Left renal cortex interstitium (tissue), 4 donors: ENCODE measurements around the gene ZNF524. TPM values are rescaled to one million over a fixed set of nuclear protein-coding genes. Genes with fewer than 3 reads are reported as not detected.
"Not testable (repeated sequence)": the region's sequence is repeated elsewhere in the genome, so short reads cannot be mapped to it uniquely, and the experiment has no call there.

Experiments
- DNase-seq, 4 donors: peaks; one replicate each; pipeline ENCODE4 v3.0.0-alpha.2; 2013; ENCODE audit warnings: low read depth in 4 of 4, low spot score in 2 of 4, missing footprints in 1 of 4
- polyA plus RNA-seq, 4 donors: library from polyadenylated mRNA; unstranded; fragments of 120-200 nt; gene quantifications; one replicate each; pipeline ENCODE4 v1.2.1, GENCODE V29; 2013; ENCODE audit not compliant: insufficient read length in 4 of 4

ZNF524 gene
- polyA plus RNA-seq: 10 to 100 TPM in 2 of 4 donors, 1 to 10 TPM in 2; 5.3 to 14.8 (median 10.9) TPM

GRCh38 chr19:55599842-55600661 lies at the start of gene ZNF524:
TSS of gene ZNF524 (plus strand) at chr19:55600288. CDS start at chr19:55602113, 1,825 bp downstream.
- DNase-seq: peak; percentile 91 to 100 (median 98)

- no peak for DNase-seq
Measured at GRCh38 chr19:55550321-55550650, 49.8 kb upstream of the ZNF524 start.

- no peak for DNase-seq
Measured at GRCh38 chr19:55552206-55552605, 47.9 kb upstream of the ZNF524 start.

- no peak for DNase-seq
Measured at GRCh38 chr19:55552620-55553019, 47.5 kb upstream of the ZNF524 start.

GRCh38 chr19:55553217-55554182 lies 46.6 kb upstream of the ZNF524 start:
- no peak for DNase-seq

GRCh38 chr19:55554302-55554701 lies 45.8 kb upstream of the ZNF524 start:
- no peak for DNase-seq

- no peak for DNase-seq
Measured at GRCh38 chr19:55554741-55555152, 45.3 kb upstream of the ZNF524 start.

GRCh38 chr19:55559684-55560083 lies 40.4 kb upstream of the ZNF524 start:
- no peak for DNase-seq

- no peak for DNase-seq
Measured at GRCh38 chr19:55563261-55563690, 36.8 kb upstream of the ZNF524 start.

GRCh38 chr19:55566823-55567222 lies 33.3 kb upstream of the ZNF524 start:
- DNase-seq: no peak

- DNase-seq: no peak
Measured at GRCh38 chr19:55567708-55568328, 32.3 kb upstream of the ZNF524 start.

GRCh38 chr19:55569477-55569876 lies 30.6 kb upstream of the ZNF524 start:
- DNase-seq: not testable (repeated sequence)

GRCh38 chr19:55573929-55574328 lies 26.2 kb upstream of the ZNF524 start:
- not testable (repeated sequence) for DNase-seq

- DNase-seq: no peak
Measured at GRCh38 chr19:55576746-55577145, 23.3 kb upstream of the ZNF524 start.

- DNase-seq: no peak
Measured at GRCh38 chr19:55578031-55578760, 21.9 kb upstream of the ZNF524 start.

- no peak for DNase-seq
Measured at GRCh38 chr19:55578761-55579747, 21.0 kb upstream of the ZNF524 start.

- DNase-seq: no peak
Measured at GRCh38 chr19:55579766-55580621, 20.1 kb upstream of the ZNF524 start.

GRCh38 chr19:55580628-55581144 lies 19.4 kb upstream of the ZNF524 start, which contains the start of gene ZNF579:
TSS of gene ZNF579 (minus strand) at chr19:55580848. CDS start at chr19:55579639, 1,209 bp downstream.
- peak in 1 of 4 donors; percentile 83 for DNase-seq
